Measurements from ENCODE around the gene GSC2.

GRCh38 chr22:19178657-19179496 is 28.8 kb upstream of the GSC2 start, which contains the start of gene SLC25A1:
- TF ChIP-seq POLR2AphosphoS5 (IDR thresholded peaks at IDR 0.05; ENCODE audit: borderline replicate concordance, low read depth, low read length) (peak; percentile 67; the same call in 1 of the 2 replicates), EZH2 (IDR thresholded peaks at IDR 0.05) (no peak), FOXP2 (optimal IDR thresholded peaks at IDR 0.05; ENCODE audit: control extremely low read depth, extremely low read length, insufficient read depth) (no peak)
